ENCODE data around the gene IQCF5. TPM values are rescaled to one million over a fixed set of nuclear protein-coding genes. Genes with fewer than 3 reads are reported as not detected.
"Not testable (repeated sequence)": the region's sequence is repeated elsewhere in the genome, so short reads cannot be mapped to it uniquely, and the experiment has no call there.

Gene IQCF5
- total RNA-seq, 1 donor from 2014 or later = not detected

GRCh38 chr3:51873876-51874275 lies 1.5 kb downstream of the IQCF5 start:
- ATAC-seq (ENCODE audit: poor library complexity) = no peak
- no peak for DNase-seq
- intact Hi-C loops (cut with DNase I) = no loop called here

GRCh38 chr3:51873253-51873766 lies 2.1 kb downstream of the IQCF5 start:
- intact Hi-C loops (cut with DNase I) = no loop called here
- no peak for ATAC-seq (ENCODE audit: poor library complexity)
- DNase-seq = no peak

- no peak for DNase-seq
- no peak for ATAC-seq (ENCODE audit: poor library complexity)
- intact Hi-C loops (cut with DNase I) = no loop called here
Measured at GRCh38 chr3:51869304-51869703, 6.1 kb downstream of the IQCF5 start.

GRCh38 chr3:51868896-51869295 lies 6.5 kb downstream of the IQCF5 start:
- DNase-seq; ATAC-seq (ENCODE audit: poor library complexity); intact Hi-C loops (cut with DNase I): not testable (repeated sequence)

- no peak for DNase-seq
- intact Hi-C loops (cut with DNase I) = no loop called here
- ATAC-seq (ENCODE audit: poor library complexity) = no peak
Measured at GRCh38 chr3:51862886-51863285, 12.5 kb downstream of the IQCF5 start.

GRCh38 chr3:51860703-51861665 lies 14.4 kb downstream of the IQCF5 start, which contains the start of gene IQCF2:
TSS of gene IQCF2 (plus strand) at chr3:51861615. CDS start at chr3:51861667, 52 bp downstream.
- intact Hi-C loops (cut with DNase I) = no loop called here
- ATAC-seq (ENCODE audit: poor library complexity) (no peak), DNase-seq (no peak)

GRCh38 chr3:51855411-51855810 lies 20.0 kb downstream of the IQCF5 start:
- intact Hi-C loops (cut with DNase I); ATAC-seq (ENCODE audit: poor library complexity); DNase-seq: not testable (repeated sequence)

- DNase-seq (no peak), ATAC-seq (ENCODE audit: poor library complexity) (no peak)
- intact Hi-C loops (cut with DNase I) = no loop called here
Measured at GRCh38 chr3:51845129-51845528, 30.3 kb downstream of the IQCF5 start.

- ATAC-seq (ENCODE audit: poor library complexity) = no peak
- intact Hi-C loops (cut with DNase I) = no loop called here
- no peak for DNase-seq
Measured at GRCh38 chr3:51836606-51837005, 38.8 kb downstream of the IQCF5 start.

- intact Hi-C loops (cut with DNase I) = no loop called here
- DNase-seq = no peak
- no peak for ATAC-seq (ENCODE audit: poor library complexity)
Measured at GRCh38 chr3:51830836-51831385, 44.5 kb downstream of the IQCF5 start.

- intact Hi-C loops (cut with DNase I) = no loop called here
- ATAC-seq (ENCODE audit: poor library complexity) (no peak), DNase-seq (no peak)
Measured at GRCh38 chr3:51830345-51830744, 45.1 kb downstream of the IQCF5 start.

GRCh38 chr3:51828297-51828696 lies 47.1 kb downstream of the IQCF5 start:
- intact Hi-C loops (cut with DNase I) = no loop called here
- ATAC-seq (ENCODE audit: poor library complexity) (no peak), DNase-seq (no peak)

Other genes starting within 250 kb of the IQCF5 start
- gene TEX264, start 204.3 kb downstream of the IQCF5 start, total RNA-seq = 34.7 TPM
- gene GRM2, start 168.5 kb downstream of the IQCF5 start, total RNA-seq = 0.08 TPM
- gene IQCF6, start 96.4 kb downstream of the IQCF5 start, total RNA-seq = not detected
- not detected for gene IQCF2, start 14.0 kb downstream of the IQCF5 start, total RNA-seq
- gene IQCF1, start 27.8 kb upstream of the IQCF5 start, total RNA-seq = not detected
- gene RRP9, start 66.3 kb upstream of the IQCF5 start, total RNA-seq = 8.9 TPM
- gene PARP3, start 66.8 kb upstream of the IQCF5 start, total RNA-seq = 18.1 TPM
- gene GPR62, start 79.8 kb upstream of the IQCF5 start, total RNA-seq = not detected
- 64.1 TPM for gene PCBP4, start 91.9 kb upstream of the IQCF5 start, total RNA-seq
- gene ABHD14B, start 98.4 kb upstream of the IQCF5 start, total RNA-seq = 12.6 TPM
- 27.5 TPM for gene ABHD14A, start 99.5 kb upstream of the IQCF5 start, total RNA-seq
- 23.2 TPM for gene ACY1, start 107.9 kb upstream of the IQCF5 start, total RNA-seq
- 594 TPM for gene RPL29, start 120.3 kb upstream of the IQCF5 start, total RNA-seq
- 23.2 TPM for gene DUSP7, start 181.0 kb upstream of the IQCF5 start, total RNA-seq